ENCODE results near the gene PIK3R3. TPM values are rescaled to one million over a fixed set of nuclear protein-coding genes. Genes with fewer than 3 reads are reported as not detected.

Gene PIK3R3
- total and polyA plus RNA-seq, 2 donors (not counting 3 experiments of a cell fraction or from before 2014, with no cell fraction given), result 7.5 to 14.3 TPM

- no peak overlapping the region for H3K4me2 ChIP-seq (ENCODE audit: insufficient read depth, low read length)
- no peaks in the 10 kb centered on the region for H3K9me3 ChIP-seq (replicated peaks; ENCODE audit: control insufficient read depth, insufficient read depth, low read length)
- intact Hi-C loops (cut with micrococcal nuclease), result no loop called here
- TF ChIP-seq FOS (IDR thresholded peaks at IDR 0.05; ENCODE audit: borderline replicate concordance, insufficient read depth, low read length), result no peak
- no peak for TF ChIP-seq MAX (IDR thresholded peaks at IDR 0.05; ENCODE audit: insufficient read depth, insufficient read length)
- TF ChIP-seq JUN (IDR thresholded peaks at IDR 0.05; ENCODE audit: borderline replicate concordance, insufficient read depth, insufficient read length, low read depth), result no peak
- no peak for TF ChIP-seq MYC (IDR thresholded peaks at IDR 0.05; ENCODE audit: low read depth, low read length)
- TF ChIP-seq CTCF (IDR thresholded peaks at IDR 0.05; ENCODE audit: extremely low read depth in 1 of 2, insufficient read depth in 1 of 2, low read depth in 1 of 2, low read length in 2 of 2), result no peak
- TF ChIP-seq EZH2 (IDR thresholded peaks at IDR 0.05; ENCODE audit: borderline replicate concordance, low read depth, low read length, severe bottlenecking), result no peak
- no peak for TF ChIP-seq POLR2AphosphoS5 (IDR thresholded peaks at IDR 0.05; ENCODE audit: insufficient read depth, low read depth, low read length)
- no peak for TF ChIP-seq GATA2 (IDR thresholded peaks at IDR 0.05; ENCODE audit: insufficient read depth, insufficient read length, low read depth, low read length)
- no peak for TF ChIP-seq POLR2A (IDR thresholded peaks at IDR 0.05; ENCODE audit: low read depth, low read length)
- BruUV-seq (replicated peaks), result no TSS peak
- ChIA-PET POLR2A (no interaction called here), CTCF (interaction anchor here (0.6 to 1.6 kb wide), 7 partner anchors 8 to 106 kb away, joined by 3 to 5 read pairs (median 3); no protein-coding TSS in a partner anchor)
- H3K79me2 ChIP-seq (ENCODE audit: control insufficient read depth, insufficient read depth, low read length), result no peaks in the 10 kb centered on the region
- FAIRE-seq (no peak), DNase-seq (ENCODE audit: low read depth, low spot score) (no peak)
- no peak overlapping the region for H2AFZ ChIP-seq (ENCODE audit: low read depth, low read length)
- no peaks in the 10 kb centered on the region for H3K4me1 ChIP-seq (ENCODE audit: control insufficient read depth, extremely low read depth, insufficient read depth, low read length)
- dilution Hi-C loops (cut with MboI; ENCODE audit: extremely low pct_ligation_motif_present, low sequenced_read_pairs), result no loop called here
- H3K27me3 ChIP-seq (ENCODE audit: control insufficient read depth in 2 of 2, insufficient read depth in 2 of 2, low read length in 2 of 2), result no peaks in the 10 kb centered on the region
- no peak overlapping the region for H3K27ac ChIP-seq (ENCODE audit: insufficient read depth, low read depth, low read length)
- no peak overlapping the region for H3K9ac ChIP-seq (replicated peaks; ENCODE audit: extremely low read depth, insufficient read depth, low read length)
- no peaks in the 10 kb centered on the region for H3K9me1 ChIP-seq (replicated peaks; ENCODE audit: control insufficient read depth, extremely low read depth, insufficient read depth, low read length)
- H4K20me1 ChIP-seq (replicated peaks; ENCODE audit: control insufficient read depth, extremely low read depth, insufficient read depth, low read length), result no peaks in the 10 kb centered on the region
- H3K4me3 ChIP-seq (replicated peaks in 1 of 3; ENCODE audit: insufficient read depth in 1 of 3, low read depth in 1 of 3, low read length in 3 of 3), result no peak overlapping the region
- H3K36me3 ChIP-seq (ENCODE audit: control insufficient read depth in 2 of 2, extremely low read depth in 1 of 2, insufficient read depth in 2 of 2, low read length in 2 of 2), result no peaks in the 10 kb centered on the region
These were observed 14.5 kb downstream of the PIK3R3 start for GRCh38 chr1:46117810-46118494.
